Measurements from ENCODE around the gene PPP2R5C.

PPP2R5C gene

GRCh38 chr14:101887219-101887618, 125.7 kb downstream of the PPP2R5C start:
- DNase-seq (ENCODE audit: low read depth) = no peak

- DNase-seq (ENCODE audit: low read depth) = no peak
These were observed 126.7 kb downstream of the PPP2R5C start for GRCh38 chr14:101888182-101888581.

GRCh38 chr14:101889366-101889765, 127.9 kb downstream of the PPP2R5C start:
- DNase-seq (ENCODE audit: low read depth) = no peak

- peak; percentile 25 for DNase-seq (ENCODE audit: low read depth)
These were observed 128.4 kb downstream of the PPP2R5C start for GRCh38 chr14:101889898-101890297.

GRCh38 chr14:101891471-101891870, 130.0 kb downstream of the PPP2R5C start:
- DNase-seq (ENCODE audit: low read depth) = no peak

- DNase-seq (ENCODE audit: low read depth) = no peak
These were observed 132.2 kb downstream of the PPP2R5C start for GRCh38 chr14:101893759-101894158.

GRCh38 chr14:101894365-101895081, 133.0 kb downstream of the PPP2R5C start:
- no peak for DNase-seq (ENCODE audit: low read depth)

- DNase-seq (ENCODE audit: low read depth) = no peak
These were observed 133.7 kb downstream of the PPP2R5C start for GRCh38 chr14:101895256-101895655.

GRCh38 chr14:101897326-101897725, 135.8 kb downstream of the PPP2R5C start:
- DNase-seq (ENCODE audit: low read depth) = no peak

- DNase-seq (ENCODE audit: low read depth) = no peak
These were observed 136.9 kb downstream of the PPP2R5C start for GRCh38 chr14:101898416-101898815.

- no peak for DNase-seq (ENCODE audit: low read depth)
These were observed 137.8 kb downstream of the PPP2R5C start for GRCh38 chr14:101899263-101899662.

GRCh38 chr14:101900253-101900652, 138.7 kb downstream of the PPP2R5C start:
- DNase-seq (ENCODE audit: low read depth) = no peak

- no peak for DNase-seq (ENCODE audit: low read depth)
These were observed 141.6 kb downstream of the PPP2R5C start for GRCh38 chr14:101903111-101903561.

GRCh38 chr14:101905614-101906013, 144.1 kb downstream of the PPP2R5C start:
- no peak for DNase-seq (ENCODE audit: low read depth)

- DNase-seq (ENCODE audit: low read depth) = no peak
These were observed 145.1 kb downstream of the PPP2R5C start for GRCh38 chr14:101906645-101907044.

GRCh38 chr14:101907619-101908018, 146.1 kb downstream of the PPP2R5C start:
- DNase-seq (ENCODE audit: low read depth) = no peak

- no peak for DNase-seq (ENCODE audit: low read depth)
These were observed 147.3 kb downstream of the PPP2R5C start for GRCh38 chr14:101908795-101909194.

GRCh38 chr14:101909371-101910096, 148.0 kb downstream of the PPP2R5C start:
- DNase-seq (ENCODE audit: low read depth) = no peak

GRCh38 chr14:101912841-101913240, 151.3 kb downstream of the PPP2R5C start:
- no peak for DNase-seq (ENCODE audit: low read depth)

- DNase-seq (ENCODE audit: low read depth) = no peak
These were observed 152.6 kb downstream of the PPP2R5C start for GRCh38 chr14:101914083-101914482.

- DNase-seq (ENCODE audit: low read depth) = no peak
These were observed 154.6 kb downstream of the PPP2R5C start for GRCh38 chr14:101915871-101916815.

GRCh38 chr14:101916816-101917412, 155.4 kb downstream of the PPP2R5C start:
- no peak for DNase-seq (ENCODE audit: low read depth)
